ENCODE measurements around the gene FPR1. TPM values are rescaled to one million over a fixed set of nuclear protein-coding genes. Genes with fewer than 3 reads are reported as not detected.
A peak's percentile ranks its signal among the peaks of the same experiment; 100 is the strongest.

FPR1 gene, protein sequence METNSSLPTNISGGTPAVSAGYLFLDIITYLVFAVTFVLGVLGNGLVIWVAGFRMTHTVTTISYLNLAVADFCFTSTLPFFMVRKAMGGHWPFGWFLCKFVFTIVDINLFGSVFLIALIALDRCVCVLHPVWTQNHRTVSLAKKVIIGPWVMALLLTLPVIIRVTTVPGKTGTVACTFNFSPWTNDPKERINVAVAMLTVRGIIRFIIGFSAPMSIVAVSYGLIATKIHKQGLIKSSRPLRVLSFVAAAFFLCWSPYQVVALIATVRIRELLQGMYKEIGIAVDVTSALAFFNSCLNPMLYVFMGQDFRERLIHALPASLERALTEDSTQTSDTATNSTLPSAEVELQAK
- total RNA-seq, result 100 to 1,000 TPM in 1 of 6 donors, 10 to 100 TPM in 5; 17.0 to 105 (median 39.8) TPM

DNA sequence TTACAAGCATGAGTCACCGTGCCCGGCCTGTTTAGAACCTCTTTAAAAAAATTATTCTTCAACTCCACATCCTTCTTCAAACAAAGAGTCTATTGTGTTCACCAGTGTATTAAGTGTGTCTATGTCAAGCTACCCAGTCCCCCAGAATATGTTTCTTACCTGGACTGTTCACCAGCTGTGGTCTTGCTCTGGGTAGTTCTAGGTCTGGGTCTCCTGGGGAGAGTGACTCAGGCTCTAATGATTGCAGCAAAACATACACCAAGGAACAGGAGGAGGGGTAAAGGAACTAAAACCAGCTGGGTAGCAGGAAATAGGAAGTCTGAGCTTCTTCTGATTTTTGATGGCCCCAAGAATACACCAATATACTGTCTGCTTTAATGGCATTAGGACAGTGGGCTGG lies at the start of gene FPR1:
Gene FPR1 (minus strand): TSS at position 224 of the 400 bp plus-strand sequence. CDS start 4,884 bp downstream, outside the sequence.
- peak within 1 kb of the TSS; percentile 72 to 83 (median 82) for H3K27ac ChIP-seq
- H3K4me3 ChIP-seq, result peak within 1 kb of the TSS in 3 of 4 donors; percentile 20 to 45 (median 29)
- H3K27me3 ChIP-seq, result no peaks in the 10 kb centered on the region
- TF ChIP-seq POLR2AphosphoS5 (IDR thresholded peaks at IDR 0.05), result peak; percentile 62 to 70
- TF ChIP-seq, protein P1, sequence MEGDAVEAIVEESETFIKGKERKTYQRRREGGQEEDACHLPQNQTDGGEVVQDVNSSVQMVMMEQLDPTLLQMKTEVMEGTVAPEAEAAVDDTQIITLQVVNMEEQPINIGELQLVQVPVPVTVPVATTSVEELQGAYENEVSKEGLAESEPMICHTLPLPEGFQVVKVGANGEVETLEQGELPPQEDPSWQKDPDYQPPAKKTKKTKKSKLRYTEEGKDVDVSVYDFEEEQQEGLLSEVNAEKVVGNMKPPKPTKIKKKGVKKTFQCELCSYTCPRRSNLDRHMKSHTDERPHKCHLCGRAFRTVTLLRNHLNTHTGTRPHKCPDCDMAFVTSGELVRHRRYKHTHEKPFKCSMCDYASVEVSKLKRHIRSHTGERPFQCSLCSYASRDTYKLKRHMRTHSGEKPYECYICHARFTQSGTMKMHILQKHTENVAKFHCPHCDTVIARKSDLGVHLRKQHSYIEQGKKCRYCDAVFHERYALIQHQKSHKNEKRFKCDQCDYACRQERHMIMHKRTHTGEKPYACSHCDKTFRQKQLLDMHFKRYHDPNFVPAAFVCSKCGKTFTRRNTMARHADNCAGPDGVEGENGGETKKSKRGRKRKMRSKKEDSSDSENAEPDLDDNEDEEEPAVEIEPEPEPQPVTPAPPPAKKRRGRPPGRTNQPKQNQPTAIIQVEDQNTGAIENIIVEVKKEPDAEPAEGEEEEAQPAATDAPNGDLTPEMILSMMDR (IDR thresholded peaks at IDR 0.05), result no peak
- peak in 2 of 4 donors; percentile 38 to 80 for TF ChIP-seq POLR2A (IDR thresholded peaks at IDR 0.05)
- no peak for TF ChIP-seq EP300 (IDR thresholded peaks at IDR 0.05)
- H3K4me1 ChIP-seq, result no peaks in the 10 kb centered on the region
- DNase-seq, result peak in 1 of 2 donors; percentile 46
- ATAC-seq (ENCODE audit: low FRiP score in 2 of 2), result peak; percentile 72 to 89
- H3K36me3 ChIP-seq, result no peaks in the 10 kb centered on the region
- H3K9me3 ChIP-seq, result no peaks in the 10 kb centered on the region
- WGBS, 2 donors, result 54 to 73% methylated on average over 2 of the region's 2 CpGs

DNA sequence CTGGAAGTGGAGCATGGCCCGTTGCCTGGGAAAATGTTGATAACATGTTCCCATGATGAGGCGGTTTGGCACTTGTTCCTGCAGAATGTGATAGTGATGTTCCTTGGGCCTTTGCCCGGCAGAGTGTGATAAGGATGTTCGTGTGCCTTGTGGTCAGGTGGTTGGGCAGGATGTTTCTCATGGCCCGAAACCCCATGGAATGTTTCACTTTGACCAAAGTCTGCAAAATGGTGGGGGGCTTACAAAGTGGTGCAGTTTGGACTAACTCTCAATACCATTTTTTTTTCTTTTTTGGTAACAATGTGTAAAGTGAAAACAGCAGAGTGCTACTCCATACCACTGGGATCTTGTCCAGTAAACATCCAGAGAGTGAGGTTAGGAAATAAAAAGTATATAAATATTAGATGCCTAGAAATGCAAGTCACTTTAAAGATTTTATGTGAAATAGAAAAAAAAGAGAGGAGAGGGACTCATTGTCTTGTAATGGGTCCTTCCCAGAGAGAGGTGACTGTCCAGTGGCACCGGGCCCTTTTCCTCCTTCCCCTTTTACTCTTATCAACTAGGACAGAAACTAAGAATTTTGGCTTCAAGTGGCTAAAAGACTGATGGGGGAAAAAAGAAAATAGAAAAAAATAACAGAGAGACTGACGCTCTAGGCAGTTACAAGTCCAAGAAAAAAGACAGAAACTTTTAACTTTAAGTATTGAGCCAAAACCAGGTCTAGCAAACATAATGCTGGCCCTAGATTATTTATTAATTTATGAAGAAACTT lies 49.0 kb upstream of the FPR1 start:
- Histone ChIP-seq H3K36me3 (no peaks in the 10 kb centered on the region), H3K9me3 (no peaks in the 10 kb centered on the region), H3K27me3 (no peaks in the 10 kb centered on the region), H3K4me3 (no peak overlapping the region), H3K27ac (peak overlapping the region; percentile 81 to 87 (median 83)), H3K4me1 (peaks cover 15 to 37% (median 27%) of the 10 kb centered on the region in 4 donors)
- TF ChIP-seq, protein P1 (IDR thresholded peaks at IDR 0.05), result no peak
- peak; percentile 16 to 79 for TF ChIP-seq POLR2AphosphoS5 (IDR thresholded peaks at IDR 0.05)
- peak in 2 of 4 donors; percentile 82 to 86 for TF ChIP-seq EP300 (IDR thresholded peaks at IDR 0.05)
- ATAC-seq (ENCODE audit: low FRiP score in 2 of 2) (peak in 1 of 2 donors; percentile 24), DNase-seq (peak in 1 of 2 donors; percentile 41)
- 38 to 49% methylated on average over 7 of the region's 7 CpGs for WGBS, 2 donors

DNA sequence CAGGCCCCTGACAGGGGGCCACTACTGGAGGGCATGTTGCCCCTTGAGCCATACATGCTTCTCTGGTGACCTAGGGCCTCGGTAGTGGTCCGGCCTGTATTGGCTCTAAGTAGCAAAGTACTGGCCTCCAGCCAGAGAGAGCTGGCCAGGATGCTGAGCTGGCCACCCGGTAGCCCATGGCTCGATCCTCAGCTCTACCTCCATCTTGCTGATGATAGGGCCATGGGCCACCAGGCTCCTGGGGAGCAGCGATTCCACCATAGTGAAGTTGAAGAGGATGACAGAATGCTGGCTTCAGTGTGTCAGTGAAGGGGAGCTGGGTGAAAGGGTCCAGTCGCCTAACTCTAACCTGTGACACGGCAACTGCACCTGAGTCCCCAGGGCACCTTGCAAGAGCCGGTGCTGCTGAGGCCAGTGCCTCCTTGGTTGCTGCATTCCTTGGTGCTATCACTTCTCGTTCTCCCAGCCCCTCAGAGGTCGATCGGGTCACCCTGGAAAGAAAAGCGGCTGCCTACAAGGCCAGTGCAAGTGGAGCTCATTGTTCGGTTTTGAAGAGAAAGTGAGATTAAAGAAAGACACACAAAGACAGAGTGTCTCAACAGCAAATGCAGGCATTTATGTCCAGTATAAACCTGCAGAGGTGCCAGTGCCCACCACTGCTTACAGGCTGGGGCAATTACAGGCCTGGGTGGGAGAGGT lies 48.2 kb upstream of the FPR1 start:
- 71 to 72% methylated on average over 9 to 13 of the region's 13 CpGs for WGBS, 2 donors
- DNase-seq, result peak in 1 of 2 donors; percentile 31
- no peaks in the 10 kb centered on the region for H3K9me3 ChIP-seq

DNA sequence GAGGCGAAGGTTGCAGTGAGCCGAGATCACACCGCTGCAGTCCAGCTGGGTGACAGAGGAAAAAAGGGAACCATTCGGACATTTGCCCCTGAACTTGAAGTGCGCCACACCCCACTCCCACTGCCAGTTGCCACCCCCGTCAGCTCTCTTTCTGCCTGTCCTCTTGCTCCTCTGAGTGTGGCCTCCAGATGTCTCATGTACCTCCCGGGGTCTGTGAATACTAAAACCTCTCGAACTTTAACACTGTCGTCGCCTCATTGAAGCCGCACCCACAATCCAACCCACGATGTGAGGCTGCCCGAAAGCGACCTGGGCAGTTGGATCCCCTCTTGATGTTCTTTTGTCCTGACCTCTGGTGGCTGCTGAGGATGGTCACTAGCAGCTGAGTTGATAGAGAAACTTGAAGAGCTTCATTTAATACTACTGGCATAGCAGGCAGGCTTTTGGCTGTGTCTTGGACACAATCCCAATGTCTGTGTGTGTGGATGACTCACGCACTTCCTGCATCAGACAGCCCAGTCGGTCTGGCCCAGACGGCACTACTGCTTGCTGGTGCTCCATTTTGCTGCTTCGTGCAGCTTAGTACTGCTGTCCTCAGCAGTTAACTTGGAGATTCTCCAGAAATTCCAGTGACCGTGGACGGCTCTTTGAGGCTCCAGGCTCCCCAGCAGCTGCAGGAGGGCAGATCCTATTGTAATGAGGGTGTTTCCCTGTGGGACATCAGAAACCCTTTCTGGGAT lies 47.5 kb upstream of the FPR1 start:
- Histone ChIP-seq H3K36me3 (no peaks in the 10 kb centered on the region), H3K4me1 (peaks cover 14 to 26% (median 20%) of the 10 kb centered on the region in 4 donors), H3K4me3 (no peak overlapping the region), H3K9me3 (no peaks in the 10 kb centered on the region), H3K27me3 (no peaks in the 10 kb centered on the region), H3K27ac (peak overlapping the region; percentile 81 to 87 (median 83))
- ATAC-seq (ENCODE audit: low FRiP score in 2 of 2) (peak; percentile 92 to 95), DNase-seq (peak in 1 of 2 donors; percentile 82)
- peak in 2 of 4 donors; percentile 23 to 40 for TF ChIP-seq EP300 (IDR thresholded peaks at IDR 0.05)
- TF ChIP-seq, protein P1 (IDR thresholded peaks at IDR 0.05), result no peak
- TF ChIP-seq POLR2A (IDR thresholded peaks at IDR 0.05), result peak in 1 of 4 donors; percentile 66
- TF ChIP-seq POLR2AphosphoS5 (IDR thresholded peaks at IDR 0.05), result peak; percentile 59 to 69
- 51 to 57% methylated on average over 18 to 20 of the region's 20 CpGs for WGBS, 2 donors

More for the DNA sequence above, 48.2 kb upstream of the FPR1 start:
- Histone ChIP-seq H3K4me3 (no peak overlapping the region), H3K27me3 (no peaks in the 10 kb centered on the region), H3K27ac (peak overlapping the region; percentile 81 to 87 (median 83)), H3K36me3 (no peaks in the 10 kb centered on the region), H3K4me1 (peaks cover 15 to 30% (median 25%) of the 10 kb centered on the region in 4 donors)
- TF ChIP-seq, protein P1 (IDR thresholded peaks at IDR 0.05), result no peak
- ATAC-seq (ENCODE audit: low FRiP score in 2 of 2), result peak; percentile 33 to 65
